Measurements from ENCODE around the gene TIMP2.
A peak's percentile ranks its signal among the peaks of the same experiment; 100 is the strongest.

Gene TIMP2

GRCh38 chr17:78862073-78863023 lies 62.8 kb downstream of the TIMP2 start:
- DNase-seq = no peak

GRCh38 chr17:78861229-78861628 lies 64.0 kb downstream of the TIMP2 start:
- no peak for DNase-seq

DNA sequence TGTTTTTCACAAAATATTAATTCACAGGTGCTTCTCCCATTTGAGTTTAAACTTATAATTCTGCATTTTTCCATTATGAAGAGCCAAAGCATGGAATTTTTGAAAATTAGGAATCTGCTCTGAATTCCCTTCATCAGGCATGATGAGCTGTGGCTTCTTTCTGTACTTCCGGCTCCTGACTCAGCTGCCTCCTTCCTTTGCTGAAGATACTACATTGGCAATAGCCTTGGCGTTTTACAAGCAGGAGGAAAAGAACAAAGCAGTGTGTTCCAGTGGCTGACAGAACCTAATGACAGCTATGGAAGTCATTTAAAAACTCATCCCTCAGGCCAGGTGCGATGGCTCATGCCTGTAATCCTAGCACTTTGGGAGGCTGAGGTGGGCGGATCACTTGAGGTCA lies 66.1 kb downstream of the TIMP2 start:
- DNase-seq = no peak

- no peak for DNase-seq
These were observed 67.9 kb downstream of the TIMP2 start for GRCh38 chr17:78857266-78857665.

- DNase-seq = no peak
These were observed 69.5 kb downstream of the TIMP2 start for GRCh38 chr17:78855561-78856165.

DNA sequence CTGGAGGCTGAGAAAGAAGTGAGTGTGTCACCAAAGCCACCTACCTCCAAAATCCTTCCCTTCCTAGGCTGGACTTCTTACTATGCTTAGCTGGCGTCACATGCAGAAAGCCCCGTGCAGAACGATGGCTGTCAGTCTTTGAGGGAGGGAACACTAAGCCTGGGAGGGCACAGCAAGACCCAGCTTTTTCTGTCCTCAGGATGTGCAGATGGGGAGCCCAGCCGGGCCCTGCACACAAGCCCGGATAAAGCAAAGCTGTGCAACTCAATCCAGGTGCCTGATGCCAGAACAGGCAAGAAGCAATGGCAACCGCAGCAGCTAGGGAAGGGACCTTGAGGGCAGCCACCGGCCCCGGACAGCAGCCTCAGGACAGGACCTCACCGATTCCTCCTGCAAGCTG lies 70.7 kb downstream of the TIMP2 start:
- no peak for DNase-seq

DNA sequence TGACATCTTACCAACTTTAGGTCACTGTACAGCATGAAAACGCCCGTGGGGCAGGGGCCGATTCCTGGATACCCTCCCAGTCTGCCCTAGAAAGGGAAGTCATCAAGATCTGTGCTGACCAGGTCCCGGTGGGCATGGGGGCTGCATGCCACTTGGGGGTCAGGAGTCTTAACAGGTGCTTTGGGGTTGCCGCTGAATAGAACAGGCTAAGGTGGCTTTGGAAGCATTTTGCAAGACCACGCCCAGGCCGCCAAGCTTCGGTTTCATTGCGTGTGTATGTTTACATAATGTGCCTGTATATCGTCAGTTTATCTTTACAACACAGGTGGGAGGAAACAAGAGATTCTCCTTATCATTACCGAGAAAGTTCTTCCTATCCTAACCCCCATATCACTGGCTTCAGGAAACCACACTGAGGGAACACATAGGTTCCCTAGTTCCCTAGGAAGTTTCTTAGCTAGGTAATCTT lies 71.2 kb downstream of the TIMP2 start:
- DNase-seq = no peak

DNA sequence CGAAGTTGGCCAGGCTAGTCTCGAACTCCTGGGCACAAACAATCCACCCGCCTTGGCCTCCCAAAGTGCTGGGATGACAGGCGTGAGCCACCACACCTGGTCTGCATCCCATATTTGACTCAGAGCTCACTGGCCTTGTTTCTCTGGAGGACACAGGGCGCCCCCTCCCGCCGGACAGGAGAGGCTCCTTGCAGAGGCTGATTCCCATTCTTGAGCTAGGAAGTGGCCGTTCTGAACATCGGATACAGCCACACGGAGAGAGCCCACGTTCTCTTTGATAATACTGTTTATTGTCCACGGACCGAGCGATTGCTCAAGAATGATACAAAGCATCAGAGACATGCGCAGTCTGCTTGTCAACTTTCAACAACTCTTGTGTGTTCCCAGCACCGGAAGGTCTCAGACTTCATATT lies 72.5 kb downstream of the TIMP2 start:
- no peak for DNase-seq

DNA sequence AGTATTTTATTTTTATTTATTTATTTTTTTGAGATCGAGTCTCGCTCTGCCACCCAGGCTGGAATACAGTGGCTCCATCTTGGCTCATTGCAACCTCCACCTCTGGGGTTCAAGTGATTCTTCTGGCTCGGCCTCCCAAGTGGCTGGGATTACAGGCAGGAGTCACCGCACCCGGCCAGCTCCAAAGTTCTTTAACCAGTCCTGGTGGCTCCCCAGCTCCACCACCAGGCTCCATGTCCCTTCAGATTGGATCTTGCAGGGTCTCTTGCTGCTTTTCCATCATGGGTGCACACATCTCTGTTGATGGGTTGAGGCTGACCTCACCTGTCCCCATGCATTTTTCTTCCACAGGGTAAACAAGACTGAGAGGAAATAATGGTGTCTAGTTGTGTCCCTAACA lies 76.2 kb downstream of the TIMP2 start:
- DNase-seq = no peak

DNA sequence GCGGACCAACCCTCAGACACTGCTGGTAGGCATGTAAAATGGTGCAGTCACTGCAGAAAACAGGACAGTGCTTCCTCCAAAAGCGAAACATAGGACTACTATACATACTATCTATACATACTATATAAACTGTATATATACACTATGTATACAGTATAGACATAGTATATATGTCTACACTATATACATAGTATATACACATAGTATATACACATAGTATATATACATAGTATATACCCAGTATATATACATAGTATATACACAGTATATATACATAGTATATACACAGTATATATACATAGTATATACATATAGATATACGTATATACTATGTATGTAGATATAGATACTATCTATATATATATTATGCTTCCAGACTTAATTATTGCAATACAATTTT lies 78.1 kb downstream of the TIMP2 start:
- no peak for DNase-seq

DNA sequence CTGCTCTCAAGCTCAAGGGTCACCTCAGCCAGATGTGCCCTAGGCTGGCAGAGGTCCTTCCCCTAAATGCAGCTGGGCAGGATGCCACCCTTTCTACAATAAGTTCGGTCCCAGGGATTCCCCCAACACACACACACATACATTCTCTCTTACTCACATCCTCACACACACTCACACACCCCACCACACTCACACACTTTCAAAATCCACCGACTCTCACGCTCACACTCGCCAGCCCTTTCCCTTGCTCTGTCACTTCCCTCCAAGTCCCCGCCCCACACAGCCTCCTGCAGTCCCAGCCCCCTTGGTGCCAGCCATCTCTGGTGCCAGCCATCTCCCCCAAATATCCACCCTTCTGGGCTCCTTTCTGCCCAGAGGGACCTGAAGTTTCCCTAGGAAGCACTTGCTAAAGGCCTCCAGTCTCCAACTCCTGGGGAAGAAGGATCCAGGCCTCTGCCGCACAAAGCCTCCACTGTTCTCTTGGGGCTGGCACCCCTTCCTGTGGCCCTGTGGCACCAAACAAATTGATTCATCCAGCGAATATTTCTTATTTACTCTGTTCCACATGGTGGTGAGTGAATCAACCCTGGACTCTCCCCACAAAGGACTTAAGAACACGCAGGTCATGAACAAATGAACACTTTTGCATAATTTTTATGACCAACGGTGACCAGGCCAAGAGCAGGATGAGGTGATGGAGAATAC lies 80.7 kb downstream of the TIMP2 start:
- peak; percentile 46 for DNase-seq

GRCh38 chr17:78842881-78843565 lies 82.2 kb downstream of the TIMP2 start:
- no peak for DNase-seq

DNA sequence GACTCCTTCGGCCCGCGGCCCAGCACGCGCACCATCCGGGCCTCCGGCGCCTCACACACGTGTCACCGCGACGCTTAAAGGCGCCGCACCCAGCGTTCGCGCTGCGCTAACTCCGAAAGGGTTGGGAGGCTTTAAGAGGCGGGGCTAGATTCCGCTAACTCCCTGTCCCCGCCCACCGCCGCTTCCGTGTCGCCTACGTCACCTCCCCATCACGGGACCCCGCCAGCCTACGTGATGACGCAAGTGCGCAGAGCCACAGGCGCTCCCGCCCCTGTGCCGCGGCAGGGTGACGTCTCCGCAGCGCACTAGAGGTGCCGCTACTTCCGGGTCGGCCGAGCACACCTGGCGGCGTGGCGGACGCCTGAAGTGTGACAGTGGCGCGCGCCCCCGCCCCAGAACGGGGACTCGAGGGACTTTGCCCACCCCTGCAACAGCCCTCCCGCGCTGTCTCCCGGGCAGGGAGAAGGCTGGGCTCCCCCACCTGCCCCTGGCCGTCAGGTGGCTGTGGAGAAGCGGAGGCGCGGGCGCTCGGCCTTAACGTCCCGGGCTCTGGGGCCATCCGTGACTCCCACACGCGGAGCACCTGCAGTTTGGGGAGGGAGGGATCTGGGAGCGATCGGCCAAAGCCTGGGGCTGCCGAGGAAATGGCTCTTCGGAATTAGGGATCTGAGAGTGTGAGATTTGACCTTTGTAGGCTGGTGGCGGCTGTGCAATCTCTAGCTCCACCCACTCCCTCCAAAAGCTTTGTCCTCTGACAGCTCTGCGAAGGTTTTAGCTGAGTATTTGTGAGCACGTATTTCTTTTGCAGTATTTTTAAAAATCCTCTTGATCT lies 84.2 kb downstream of the TIMP2 start, which contains the start of gene USP36:
Gene USP36 (minus strand): TSS at position 35 of the 832 bp plus-strand sequence. CDS start 4,451 bp downstream, outside the sequence.
- DNase-seq = peak; percentile 100

DNA sequence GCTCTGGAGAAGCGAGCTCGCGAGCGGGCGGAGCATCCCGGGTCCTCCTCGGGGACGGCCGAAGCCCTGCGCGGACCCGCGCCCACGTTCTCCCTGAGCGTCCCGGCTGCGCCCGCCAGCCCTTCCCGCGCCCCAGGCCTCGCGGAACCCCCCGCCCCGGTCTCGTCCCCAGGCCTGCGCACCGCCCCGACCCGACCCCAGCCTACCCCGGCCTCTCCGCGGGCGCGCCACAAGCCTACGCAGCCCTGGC lies 84.7 kb downstream of the TIMP2 start:
- no peak for DNase-seq

DNA sequence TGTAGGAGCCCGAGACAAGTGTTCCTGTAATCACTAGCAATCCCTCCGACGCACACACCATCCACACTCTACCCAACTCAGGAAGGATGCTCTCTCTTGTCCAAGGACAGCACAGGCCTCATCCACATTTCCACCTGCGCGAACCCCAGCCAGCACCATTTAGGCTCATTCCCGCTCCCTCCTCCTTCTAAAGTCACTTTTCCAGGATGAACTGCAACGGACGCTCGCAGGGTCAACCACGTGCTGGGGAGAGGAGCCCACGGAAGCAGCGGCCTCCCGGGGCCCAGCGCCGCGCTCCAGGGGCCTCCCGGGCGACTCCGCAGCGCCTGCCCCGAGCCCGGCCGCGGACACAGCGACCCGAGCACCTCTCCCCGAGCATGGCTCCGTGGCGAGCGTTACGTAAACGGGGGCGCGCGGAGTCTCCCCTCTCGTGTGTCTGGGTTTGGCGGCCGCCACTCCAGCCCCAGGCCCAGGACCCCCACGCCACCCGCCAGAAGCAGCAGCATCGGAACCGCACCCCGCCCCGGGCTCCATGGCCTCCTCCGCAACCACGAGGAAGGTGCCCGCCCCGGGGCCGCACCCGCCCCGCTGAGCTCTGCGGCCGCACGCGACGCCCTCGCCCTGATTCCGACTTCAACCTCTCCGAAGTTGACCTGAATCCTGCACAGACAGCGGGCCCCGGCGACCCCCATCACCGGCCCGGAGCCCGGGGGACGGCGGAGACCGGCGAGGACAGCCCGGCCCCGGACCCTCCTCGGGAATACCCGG lies 85.2 kb downstream of the TIMP2 start:
- no peak for DNase-seq

DNA sequence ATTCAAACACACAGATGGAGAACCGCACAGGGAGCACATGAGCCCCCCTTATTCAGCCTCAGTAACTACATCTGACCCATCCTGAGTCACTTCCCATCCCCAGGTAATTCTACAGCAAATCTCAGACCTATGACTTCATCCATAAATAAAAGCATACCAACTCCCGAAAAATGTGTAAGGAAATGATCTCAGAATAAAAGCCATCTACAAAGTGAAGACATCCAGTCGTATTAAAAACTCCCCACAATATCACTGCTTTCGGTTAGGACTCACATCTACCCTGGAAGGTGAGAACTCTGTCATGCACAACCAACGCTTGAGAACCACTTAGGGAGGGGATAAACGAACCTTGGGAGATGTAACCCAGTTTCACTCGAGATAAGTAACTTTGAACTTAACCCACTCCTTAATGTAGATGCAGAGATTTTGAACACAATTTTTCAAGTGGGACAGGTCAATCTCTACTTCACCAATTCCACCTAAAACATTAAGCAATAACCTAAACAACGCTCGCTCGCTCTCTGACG lies 85.9 kb downstream of the TIMP2 start:
- DNase-seq = no peak

- DNase-seq = no peak
These were observed 86.6 kb downstream of the TIMP2 start for GRCh38 chr17:78838574-78839005.

GRCh38 chr17:78836420-78837021 lies 88.7 kb downstream of the TIMP2 start:
- DNase-seq = no peak

DNA sequence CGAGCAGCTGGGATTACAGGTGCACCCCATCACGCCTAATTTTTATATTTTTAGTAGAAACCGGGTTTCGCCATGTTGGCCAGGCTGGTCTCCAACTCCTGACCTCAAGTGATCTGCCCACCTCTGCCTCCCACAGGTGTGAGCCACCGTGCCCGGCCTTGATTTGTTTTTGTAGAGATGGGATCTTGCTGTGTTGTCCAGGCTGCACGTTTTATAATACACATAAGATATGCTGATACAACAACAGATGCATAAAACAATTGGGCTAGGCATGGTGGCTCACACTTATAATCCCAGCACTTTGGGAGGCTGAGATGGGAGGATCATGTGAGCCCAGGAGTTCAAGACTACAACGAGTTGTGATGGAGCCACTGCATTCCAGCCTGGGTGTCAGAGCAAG lies 90.6 kb downstream of the TIMP2 start:
- no peak for DNase-seq

DNA sequence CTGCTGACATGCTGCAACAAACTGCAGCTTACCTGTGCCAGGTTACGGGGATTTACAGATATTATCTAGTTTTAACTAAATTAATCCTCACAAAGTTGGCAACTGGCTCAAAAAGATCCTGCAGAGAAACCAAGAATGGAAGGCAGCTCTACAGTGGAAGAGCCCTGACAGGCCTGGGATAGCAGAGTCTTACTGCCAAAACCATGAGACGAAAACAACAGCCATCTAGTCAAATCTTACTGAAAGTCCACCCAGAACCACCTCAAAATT lies 92.7 kb downstream of the TIMP2 start:
- DNase-seq = no peak
